ENCODE results near the gene MAP3K6.
"Not testable (repeated sequence)": the region's sequence is repeated elsewhere in the genome, so short reads cannot be mapped to it uniquely, and the experiment has no call there.

MAP3K6 gene

GRCh38 chr1:27366411-27367159 is at the start of gene MAP3K6:
Gene MAP3K6, minus strand, starts transcription at chr1:27366961. Its CDS starts 364 bp downstream, at chr1:27366597.
- DNase-seq (ENCODE audit: low read depth in 2 of 2): no peak

- DNase-seq (ENCODE audit: low read depth in 2 of 2): no peak
These were observed 47.3 kb upstream of the MAP3K6 start for GRCh38 chr1:27414091-27414490.

GRCh38 chr1:27413004-27413403 is 46.2 kb upstream of the MAP3K6 start:
- DNase-seq (ENCODE audit: low read depth in 2 of 2): no peak

GRCh38 chr1:27412502-27412901 is 45.7 kb upstream of the MAP3K6 start:
- no peak for DNase-seq (ENCODE audit: low read depth in 2 of 2)

GRCh38 chr1:27410709-27411108 is 43.9 kb upstream of the MAP3K6 start:
- no peak for DNase-seq (ENCODE audit: low read depth in 2 of 2)

- no peak for DNase-seq (ENCODE audit: low read depth in 2 of 2)
These were observed 42.9 kb upstream of the MAP3K6 start for GRCh38 chr1:27409669-27410068.

- no peak for DNase-seq (ENCODE audit: low read depth in 2 of 2)
These were observed 41.4 kb upstream of the MAP3K6 start for GRCh38 chr1:27408151-27408550.

- not testable (repeated sequence) for DNase-seq (ENCODE audit: low read depth in 2 of 2)
These were observed 40.0 kb upstream of the MAP3K6 start for GRCh38 chr1:27406791-27407190.

- DNase-seq (ENCODE audit: low read depth in 2 of 2): no peak
These were observed 39.6 kb upstream of the MAP3K6 start for GRCh38 chr1:27406362-27406680.

- not testable (repeated sequence) for DNase-seq (ENCODE audit: low read depth in 2 of 2)
These were observed 39.0 kb upstream of the MAP3K6 start for GRCh38 chr1:27405598-27406361.

- no peak for DNase-seq (ENCODE audit: low read depth in 2 of 2)
These were observed 38.3 kb upstream of the MAP3K6 start for GRCh38 chr1:27405074-27405473.

GRCh38 chr1:27403931-27404330 is 37.2 kb upstream of the MAP3K6 start:
- DNase-seq (ENCODE audit: low read depth in 2 of 2): no peak

GRCh38 chr1:27403065-27403726 is 36.4 kb upstream of the MAP3K6 start:
- no peak for DNase-seq (ENCODE audit: low read depth in 2 of 2)

- DNase-seq (ENCODE audit: low read depth in 2 of 2): no peak
These were observed 35.6 kb upstream of the MAP3K6 start for GRCh38 chr1:27402349-27402754.

GRCh38 chr1:27400963-27401341 is 34.2 kb upstream of the MAP3K6 start:
- DNase-seq (ENCODE audit: low read depth in 2 of 2): no peak

GRCh38 chr1:27400082-27400962 is 33.6 kb upstream of the MAP3K6 start:
- DNase-seq (ENCODE audit: low read depth in 2 of 2): no peak

- no peak for DNase-seq (ENCODE audit: low read depth in 2 of 2)
These were observed 32.7 kb upstream of the MAP3K6 start for GRCh38 chr1:27399251-27400025.

- DNase-seq (ENCODE audit: low read depth in 2 of 2): no peak
These were observed 31.8 kb upstream of the MAP3K6 start for GRCh38 chr1:27398405-27399149.

- no peak for DNase-seq (ENCODE audit: low read depth in 2 of 2)
These were observed 31.0 kb upstream of the MAP3K6 start for GRCh38 chr1:27397749-27398148.

GRCh38 chr1:27397110-27397509 is 30.3 kb upstream of the MAP3K6 start:
- DNase-seq (ENCODE audit: low read depth in 2 of 2): no peak

Measured in stimulated activated CD8-positive, alpha-beta memory T cell treated with anti-CD3 and anti-CD28 coated beads, Interleukin-15, amount 100 ng/mL, for 4 hours (primary cell).